H54 (cell line): ENCODE data around the gene TMEM239.

Experiments used
- DNase-seq: peaks from one replicate; pipeline ENCODE4 v3.0.0; 2011; ENCODE audit warnings: low spot score, mixed read lengths; ENCODE audit not compliant: insufficient read length
- FAIRE-seq: peaks from 3 replicates; lab custom pipeline; 2011; peaks lifted over from hg19 to GRCh38; lab: Jason Lieb, UNC
- POLR2A ChIP-seq: IDR thresholded peaks from 2 replicates; pipeline ENCODE4 v1.6.1; 2011; ENCODE audit warnings: low read depth, mild to moderate bottlenecking, low read length

TMEM239 gene

GRCh38 chr20:2795451-2795850 lies 20.7 kb upstream of the TMEM239 start:
- TF ChIP-seq POLR2A = no peak
- FAIRE-seq = no peak
- DNase-seq = no peak

- FAIRE-seq (no peak), DNase-seq (no peak)
- no peak for TF ChIP-seq POLR2A
Measured at GRCh38 chr20:2796011-2796660, 20.0 kb upstream of the TMEM239 start.

GRCh38 chr20:2797136-2797983 lies 18.8 kb upstream of the TMEM239 start:
- TF ChIP-seq POLR2A = no peak
- no peak for FAIRE-seq
- no peak for DNase-seq

DNA sequence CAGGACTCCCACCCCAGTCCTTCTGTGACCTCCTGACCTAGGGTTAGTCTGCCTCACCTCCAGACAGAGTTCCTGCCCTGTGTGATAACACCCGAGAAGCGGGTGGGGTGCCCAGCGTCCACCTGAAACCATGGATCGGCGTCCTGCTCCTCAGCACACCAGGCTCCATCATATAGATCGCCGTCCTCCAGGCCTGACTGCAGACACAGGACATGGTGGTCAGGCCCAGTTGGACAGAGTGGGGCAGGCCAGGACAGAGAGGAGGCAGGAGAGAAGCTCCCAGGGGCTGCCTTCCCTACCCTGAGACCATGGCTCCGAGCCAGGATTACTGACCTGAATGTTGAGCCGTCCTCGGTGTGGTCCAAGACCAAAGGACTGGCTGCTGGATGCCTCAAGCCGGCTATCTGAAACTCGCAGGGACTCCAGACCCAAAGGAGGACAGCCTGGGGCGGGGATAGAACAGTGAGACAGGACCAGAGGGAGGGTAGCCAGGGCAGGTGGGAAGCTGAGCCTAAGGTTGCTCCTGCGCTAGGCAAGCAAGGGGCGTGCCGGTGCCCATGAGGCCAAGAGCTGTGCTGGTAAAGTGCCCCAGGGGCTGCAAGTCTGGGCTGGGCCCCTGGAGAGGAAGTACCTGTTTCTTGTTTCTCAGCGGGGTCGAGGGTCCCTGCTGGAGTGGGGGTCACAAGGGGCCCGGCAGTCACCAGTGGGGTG lies 17.9 kb upstream of the TMEM239 start:
- no peak for DNase-seq
- no peak for TF ChIP-seq POLR2A
- no peak for FAIRE-seq

DNA sequence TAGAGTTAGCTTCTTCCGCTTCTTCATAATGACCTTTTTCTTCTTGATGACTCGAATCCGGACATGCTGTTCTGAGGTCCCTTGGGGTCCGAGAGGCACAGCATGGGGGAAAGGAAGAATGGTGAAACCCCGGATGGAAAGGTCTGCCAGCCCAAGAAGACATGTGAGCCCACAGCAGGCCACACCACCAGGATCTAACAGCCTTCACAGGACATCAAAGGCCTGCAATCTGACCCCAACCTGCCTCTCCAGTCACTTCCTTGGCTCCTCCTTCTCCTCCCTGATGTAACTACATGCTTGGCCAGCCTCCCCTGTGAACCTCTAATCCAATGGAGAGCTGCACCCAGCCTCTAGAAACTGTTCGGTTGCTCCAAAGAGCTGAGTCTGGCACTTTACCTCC lies 17.4 kb upstream of the TMEM239 start:
- no peak for FAIRE-seq
- peak; percentile 49 for DNase-seq

GRCh38 chr20:2799271-2799670 lies 16.9 kb upstream of the TMEM239 start:
- FAIRE-seq = no peak

More for the DNA sequence above, 17.4 kb upstream of the TMEM239 start:
- no peak for TF ChIP-seq POLR2A

DNA sequence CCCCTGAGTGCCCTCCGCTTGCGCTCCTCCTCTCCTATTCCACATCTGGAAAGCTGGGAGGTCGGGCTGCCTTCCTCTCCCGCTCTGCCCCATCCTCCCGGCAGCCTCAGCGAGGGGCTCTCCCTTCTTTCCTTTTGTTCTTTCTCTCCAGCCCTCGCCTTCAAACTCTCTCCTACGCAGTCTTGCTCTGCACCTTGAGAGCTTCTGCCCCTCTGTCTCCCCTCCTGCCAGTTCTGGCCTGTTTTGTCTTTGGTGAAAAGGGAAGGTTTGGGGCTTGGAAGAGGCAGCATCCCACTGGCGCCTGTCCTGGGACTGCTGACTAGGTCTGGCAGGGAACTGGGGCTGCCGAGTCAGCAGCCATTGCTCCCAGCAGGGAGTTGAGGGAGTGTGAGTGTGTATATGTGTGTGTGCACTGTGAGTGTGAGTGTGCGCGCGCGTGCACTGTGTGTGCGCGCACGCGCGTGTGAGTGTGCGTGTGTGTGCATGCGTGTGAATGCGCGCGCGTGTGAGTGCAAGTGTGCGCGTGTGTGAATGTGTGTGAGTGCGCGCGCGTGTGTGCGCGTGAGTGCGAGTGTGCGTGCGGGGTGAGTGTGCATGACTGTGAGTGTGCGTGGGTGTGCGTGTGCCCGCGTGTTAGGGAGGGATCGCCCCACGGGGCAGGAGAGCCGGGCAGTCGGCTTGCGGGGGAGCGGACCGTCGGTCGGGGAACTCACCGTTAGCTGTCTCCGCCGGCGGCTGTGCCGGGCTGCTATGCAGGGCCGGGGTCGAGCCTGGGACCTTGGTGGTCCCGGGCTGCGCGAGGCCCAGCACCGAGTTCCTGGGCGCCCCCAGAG lies 16.3 kb upstream of the TMEM239 start:
- TF ChIP-seq POLR2A = peak; percentile 15; the same call in 1 of the 2 replicates
- DNase-seq = no peak
- FAIRE-seq = no peak

More at GRCh38 chr20:2799271-2799670, 16.9 kb upstream of the TMEM239 start:
- no peak for TF ChIP-seq POLR2A
- no peak for DNase-seq

GRCh38 chr20:2800521-2801285 lies 15.5 kb upstream of the TMEM239 start, which contains the start of gene CPXM1:
Gene CPXM1 (minus strand): TSS chr20:2800627. CDS start chr20:2800572, 55 bp downstream.
- no peak for DNase-seq
- FAIRE-seq = no peak

GRCh38 chr20:2801286-2801728 lies 14.9 kb upstream of the TMEM239 start:
- TF ChIP-seq POLR2A = no peak
- FAIRE-seq = no peak
- no peak for DNase-seq

More at GRCh38 chr20:2800521-2801285, 15.5 kb upstream of the TMEM239 start, which contains the start of gene CPXM1:
- no peak for TF ChIP-seq POLR2A

DNA sequence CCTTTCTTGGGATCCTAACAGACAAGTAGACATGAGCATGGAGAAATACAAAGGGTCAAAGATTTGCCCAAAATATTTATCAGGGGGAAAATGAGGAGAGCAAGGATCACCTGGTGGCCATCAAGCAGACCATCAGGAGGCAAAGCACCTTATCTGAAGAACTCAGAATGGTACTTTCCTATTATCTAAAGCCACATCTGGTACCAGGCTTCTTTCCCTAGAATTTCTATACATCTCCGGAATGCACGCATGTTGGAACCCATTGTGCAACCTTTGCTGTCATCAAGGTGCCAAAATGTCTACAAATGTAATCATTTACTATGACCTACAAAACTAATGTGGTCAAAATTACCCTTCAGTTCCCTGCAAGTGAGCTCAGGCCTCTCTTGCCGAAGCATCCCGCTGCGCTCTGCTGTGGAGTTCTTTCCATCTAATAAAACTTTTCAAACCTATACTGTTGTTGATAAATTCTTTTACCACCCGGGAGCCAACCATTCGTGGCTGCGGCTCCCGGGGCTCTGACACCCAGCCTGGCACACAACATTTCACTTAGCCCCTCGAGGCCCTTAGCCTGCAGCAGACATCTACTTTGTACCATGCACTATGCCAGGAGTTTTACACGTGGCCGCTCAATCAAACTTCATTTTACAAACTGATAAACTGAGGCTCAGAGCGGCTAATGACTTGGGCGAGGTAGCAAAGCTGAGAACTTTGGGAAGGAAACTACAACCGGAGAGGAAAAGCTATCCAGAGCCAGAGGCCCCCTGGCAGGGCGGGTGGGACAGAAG lies 11.9 kb upstream of the TMEM239 start:
- FAIRE-seq (no peak), DNase-seq (no peak)
- TF ChIP-seq POLR2A = no peak

GRCh38 chr20:2804852-2805688 lies 11.1 kb upstream of the TMEM239 start:
- DNase-seq (no peak), FAIRE-seq (no peak)
- TF ChIP-seq POLR2A = no peak
